Astrocyte of the cerebellum (primary cell): ENCODE data around the gene PRUNE1.

Experiments
- DNase-seq: peaks from one replicate; pipeline ENCODE4 v3.0.0-alpha.2; 2011; ENCODE audit warnings: low read depth
- H3K4me3 ChIP-seq: 2 replicates; pipeline ENCODE4 v1.5.1; 2011; ENCODE audit warnings: mild to moderate bottlenecking, low read depth, low read length, moderate library complexity
- in situ Hi-C: cut with HindIII; loops from 2 replicates; pipeline ENCODE4 v1.10.0; 2017; ENCODE audit warnings: low sequenced_read_pairs
- TF ChIP-seq, protein P1 (sequence below): IDR thresholded peaks from 2 replicates; pipeline ENCODE4 v1.5.1; 2012; ENCODE audit warnings: low read length, low read depth, moderate library complexity, mild to moderate bottlenecking; ENCODE audit errors: missing control alignments

PRUNE1 gene

DNA sequence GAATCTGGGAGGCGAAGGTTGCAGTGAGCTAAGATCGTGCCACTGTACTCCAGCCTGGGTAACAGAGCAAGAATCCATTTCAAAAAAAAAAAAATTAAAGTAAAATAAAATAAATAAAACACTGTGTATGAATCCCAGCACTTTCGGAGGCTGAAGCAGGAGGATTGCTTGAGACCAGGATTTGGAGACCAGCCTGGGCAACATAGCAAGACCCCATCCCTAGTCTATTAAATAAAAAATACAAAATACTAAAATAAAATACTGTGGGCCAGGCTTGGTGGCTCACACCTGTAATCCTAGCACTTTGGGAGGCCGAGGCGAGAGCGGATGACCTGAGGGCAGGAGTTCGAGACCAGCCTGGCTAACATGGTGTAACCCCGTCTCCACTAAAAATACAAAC is 23.9 kb downstream of the PRUNE1 start:
- in situ Hi-C loops, result no loop called here
- TF ChIP-seq, protein P1, sequence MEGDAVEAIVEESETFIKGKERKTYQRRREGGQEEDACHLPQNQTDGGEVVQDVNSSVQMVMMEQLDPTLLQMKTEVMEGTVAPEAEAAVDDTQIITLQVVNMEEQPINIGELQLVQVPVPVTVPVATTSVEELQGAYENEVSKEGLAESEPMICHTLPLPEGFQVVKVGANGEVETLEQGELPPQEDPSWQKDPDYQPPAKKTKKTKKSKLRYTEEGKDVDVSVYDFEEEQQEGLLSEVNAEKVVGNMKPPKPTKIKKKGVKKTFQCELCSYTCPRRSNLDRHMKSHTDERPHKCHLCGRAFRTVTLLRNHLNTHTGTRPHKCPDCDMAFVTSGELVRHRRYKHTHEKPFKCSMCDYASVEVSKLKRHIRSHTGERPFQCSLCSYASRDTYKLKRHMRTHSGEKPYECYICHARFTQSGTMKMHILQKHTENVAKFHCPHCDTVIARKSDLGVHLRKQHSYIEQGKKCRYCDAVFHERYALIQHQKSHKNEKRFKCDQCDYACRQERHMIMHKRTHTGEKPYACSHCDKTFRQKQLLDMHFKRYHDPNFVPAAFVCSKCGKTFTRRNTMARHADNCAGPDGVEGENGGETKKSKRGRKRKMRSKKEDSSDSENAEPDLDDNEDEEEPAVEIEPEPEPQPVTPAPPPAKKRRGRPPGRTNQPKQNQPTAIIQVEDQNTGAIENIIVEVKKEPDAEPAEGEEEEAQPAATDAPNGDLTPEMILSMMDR, result no peak
- DNase-seq, result no peak
- H3K4me3 ChIP-seq, result no peak overlapping the region

DNA sequence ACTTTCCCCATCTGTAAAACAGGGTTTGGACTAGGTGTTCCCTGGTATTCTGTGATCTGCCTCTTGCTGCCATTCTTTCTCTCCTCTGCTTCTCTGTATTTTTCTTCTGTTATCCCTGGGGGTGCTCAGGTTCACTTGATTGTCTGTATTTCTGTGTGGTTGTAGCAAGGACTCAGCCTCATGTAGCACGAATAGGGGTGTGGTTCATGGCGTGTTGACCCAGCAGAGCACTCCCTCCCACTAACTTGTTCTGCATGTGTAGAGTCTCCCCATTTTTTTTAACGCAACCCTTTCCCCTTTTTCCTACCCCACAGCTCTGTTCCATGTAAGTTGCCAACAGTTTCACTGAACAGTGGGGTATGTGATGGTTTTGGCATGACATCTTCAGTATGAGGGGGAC is 26.9 kb downstream of the PRUNE1 start:
- no peak for DNase-seq
- no peak overlapping the region for H3K4me3 ChIP-seq
- in situ Hi-C loops, result no loop called here
- TF ChIP-seq, protein P1, result no peak

DNA sequence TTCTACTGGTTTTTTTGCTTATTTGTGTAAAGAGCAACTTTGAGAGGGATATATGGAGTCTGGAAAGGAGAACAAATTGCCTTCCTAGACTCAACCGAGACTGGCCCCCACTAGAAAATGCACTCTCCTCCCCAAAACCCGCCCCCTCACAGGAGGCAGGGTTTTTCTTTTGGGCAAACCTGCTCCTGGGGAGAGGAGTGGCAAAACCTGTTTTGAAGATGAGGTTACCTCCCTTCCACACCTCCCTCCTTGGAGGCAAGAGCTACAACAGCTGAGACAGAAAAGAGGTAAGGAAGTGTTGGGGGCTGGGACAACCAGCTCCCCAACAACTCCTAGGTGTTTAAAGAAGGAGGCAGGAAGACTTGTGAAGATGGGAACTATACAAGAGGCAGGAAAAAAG is 28.1 kb downstream of the PRUNE1 start, which contains the start of gene BNIPL:
BNIPL (plus strand) TSS at position 231 of the 400 bp plus-strand sequence; CDS start at position 371, 140 bp downstream.
- no peak within 1 kb of the TSS for H3K4me3 ChIP-seq
- DNase-seq, result no peak
- TF ChIP-seq, protein P1, result no peak
- in situ Hi-C loops, result no loop called here

DNA sequence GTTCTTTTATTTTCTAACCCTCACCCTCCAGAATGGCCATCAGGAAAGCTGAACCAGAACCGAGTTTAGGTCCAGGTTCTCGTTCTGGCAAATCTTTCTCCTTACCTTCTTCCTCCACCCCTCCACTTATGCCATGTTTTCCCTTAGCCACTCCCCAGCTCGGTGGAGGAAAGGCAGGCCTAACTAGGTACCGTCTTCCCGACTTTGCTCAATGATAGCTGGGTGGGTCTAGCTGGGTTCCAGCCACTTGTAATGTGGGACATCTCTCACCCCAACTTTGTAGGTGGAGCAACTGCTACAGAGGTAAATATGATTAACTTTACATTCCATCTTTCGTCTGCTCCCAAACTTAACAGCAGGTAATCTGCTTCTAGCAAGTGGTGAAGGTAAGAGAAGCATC is 28.8 kb downstream of the PRUNE1 start:
- DNase-seq, result no peak
- no peak overlapping the region for H3K4me3 ChIP-seq
- TF ChIP-seq, protein P1, result no peak
- in situ Hi-C loops, result no loop called here

DNA sequence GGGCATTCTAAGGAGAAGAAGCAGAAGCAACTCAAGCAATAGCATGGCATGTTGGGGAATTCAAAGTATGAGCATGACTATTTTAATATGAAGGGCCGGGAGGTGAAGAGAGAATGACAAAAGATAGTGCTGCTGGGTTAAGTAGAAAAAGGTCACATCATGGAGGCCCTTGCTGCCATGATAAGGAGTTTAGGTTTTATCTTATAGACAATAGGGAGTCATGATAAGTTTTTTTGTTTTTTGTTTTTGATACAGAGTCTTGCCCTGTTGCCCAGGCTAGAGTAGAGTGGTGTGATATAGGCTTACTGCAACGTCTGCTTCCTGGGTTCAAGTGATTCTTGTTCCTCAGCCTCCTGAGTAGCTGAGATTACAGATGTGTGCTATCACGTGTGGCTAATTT is 31.3 kb downstream of the PRUNE1 start:
- in situ Hi-C loops, result no loop called here
- no peak overlapping the region for H3K4me3 ChIP-seq
- TF ChIP-seq, protein P1, result no peak
- no peak for DNase-seq

DNA sequence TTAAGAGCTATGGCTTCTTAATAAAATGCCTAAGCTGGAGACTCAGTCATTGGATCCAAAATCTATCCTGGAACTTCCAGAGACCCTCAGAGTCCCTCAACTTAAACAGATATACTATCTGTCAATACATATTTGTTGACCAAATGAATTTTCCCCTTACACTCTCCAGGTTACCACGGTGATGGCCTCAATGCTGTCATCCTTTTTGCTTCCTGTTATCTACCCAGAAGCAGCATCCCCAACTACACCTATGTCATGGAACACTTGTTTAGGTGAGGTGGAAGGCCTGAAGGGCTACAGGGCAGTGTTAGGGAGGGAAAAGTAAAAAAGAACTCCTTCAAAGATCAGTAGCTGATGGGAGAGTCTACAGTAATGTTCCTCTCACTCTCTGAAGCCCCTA is 34.9 kb downstream of the PRUNE1 start:
- in situ Hi-C loops, result no loop called here
- no peak for DNase-seq

More for the DNA sequence above, 34.9 kb downstream of the PRUNE1 start:
- TF ChIP-seq, protein P1, result no peak
- H3K4me3 ChIP-seq, result no peak overlapping the region
